B cell (primary cell): ENCODE results near the gene CNTNAP2.

ENCODE experiments used
- CTCF ChIP-seq: fragments of 200-600 bp; IDR thresholded peaks from one replicate; pipeline ENCODE4 v1.8.0; 2022; ENCODE audit warnings: antibody characterized with exemption, mild to moderate bottlenecking
- EZH2 ChIP-seq: IDR thresholded peaks from 2 replicates; pipeline ENCODE4 v1.6.1; 2012; ENCODE audit warnings: borderline replicate concordance, low read depth, mild to moderate bottlenecking, moderate library complexity, low read length; ENCODE audit not compliant: insufficient read depth, poor library complexity, severe bottlenecking

GRCh38 chr7:148041156-148041555 lies 1924.6 kb downstream of the CNTNAP2 start:
- TF ChIP-seq CTCF = no peak
- TF ChIP-seq EZH2 = no peak
